Brain microvascular endothelial cell (primary cell): ENCODE measurements around the gene PSPC1.
"Not testable (repeated sequence)": the region's sequence is repeated elsewhere in the genome, so short reads cannot be mapped to it uniquely, and the experiment has no call there.

Source experiments
- DNase-seq: peaks from one replicate; pipeline ENCODE4 v3.0.0-alpha.2; 2020
- H3K27ac ChIP-seq: fragments of 250-450 bp; sonication (Bioruptor Pico); 2 replicates; pipeline ENCODE4 v1.5.1; 2020; ENCODE audit warnings: mild to moderate bottlenecking, moderate library complexity
- H3K27me3 ChIP-seq: fragments of 250-450 bp; sonication (Bioruptor Pico); replicated peaks from 2 replicates; pipeline ENCODE4 v1.5.1; 2020; ENCODE audit warnings: mild to moderate bottlenecking
- H3K36me3 ChIP-seq: fragments of 250-450 bp; sonication (Bioruptor Pico); replicated peaks from 2 replicates; pipeline ENCODE4 v1.5.1; 2020; ENCODE audit warnings: mild to moderate bottlenecking
- H3K4me3 ChIP-seq: 2 replicates; pipeline ENCODE4 v1.5.1; 2011; ENCODE audit warnings: low read depth, mild to moderate bottlenecking, control low read depth, low read length, moderate library complexity
- in situ Hi-C: cut with HindIII; loops from 2 replicates; pipeline ENCODE4 v1.10.0; 2017; ENCODE audit warnings: low sequenced_read_pairs, low pct_ligation_motif_present
- TF ChIP-seq, protein P1 (sequence below): IDR thresholded peaks from 2 replicates; pipeline ENCODE4 v1.5.1; 2011; ENCODE audit warnings: low read depth, mild to moderate bottlenecking, moderate library complexity, low read length, control low read depth, inconsistent platforms; ENCODE audit errors: missing control alignments

Gene PSPC1

DNA sequence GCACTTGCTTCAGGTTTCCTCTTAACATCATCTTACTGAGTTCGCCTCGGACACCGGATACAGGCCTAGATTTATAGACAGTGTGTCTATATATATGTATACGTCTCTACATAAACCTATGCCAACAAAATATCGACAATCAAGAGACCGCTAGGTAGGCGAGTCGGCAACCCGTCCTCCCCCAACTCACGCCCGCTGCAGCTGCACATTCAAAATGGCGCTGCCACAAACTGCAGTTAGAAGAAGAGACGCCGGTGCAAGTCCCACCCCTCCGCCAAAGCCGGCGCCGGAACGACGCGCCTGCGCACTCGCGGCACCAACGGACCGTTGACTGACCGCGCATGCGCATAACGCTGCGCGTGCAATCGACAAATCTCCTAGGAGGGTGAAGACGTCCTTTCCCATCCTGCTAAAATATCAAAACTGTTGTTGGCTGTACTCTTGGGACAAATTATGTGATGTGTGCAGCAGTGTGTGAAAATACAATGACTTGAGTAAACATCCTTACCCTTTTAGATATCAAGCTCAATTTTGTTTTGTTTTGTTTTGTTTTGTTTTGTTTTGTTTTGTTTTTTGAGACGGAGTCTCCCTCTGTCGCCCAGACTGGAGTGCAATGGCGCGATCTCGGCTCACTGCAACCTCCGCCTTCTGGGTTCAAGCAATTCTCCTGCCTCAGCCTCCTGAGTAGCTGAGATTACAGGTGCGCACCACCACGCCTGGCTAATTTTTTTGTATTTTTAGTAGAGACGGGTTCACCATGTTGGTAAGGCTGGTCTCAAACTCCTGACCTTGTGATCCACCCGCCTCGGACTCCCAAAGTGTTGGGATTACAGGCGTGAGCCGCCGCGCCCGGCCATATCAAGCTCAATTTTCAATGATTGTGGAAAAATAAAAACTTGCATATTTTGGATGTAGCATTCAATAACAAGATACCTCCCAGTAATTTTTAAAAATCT lies at the start of gene PSPC1:
PSPC1 (minus strand) TSS at position 219 of the 956 bp plus-strand sequence; CDS start at position 31, 188 bp downstream.
- Histone ChIP-seq H3K27ac (peak within 1 kb of the TSS; percentile 81), H3K4me3 (peak within 1 kb of the TSS; percentile 96)
- in situ Hi-C loops, H3K27me3 ChIP-seq, H3K36me3 ChIP-seq: not testable (repeated sequence)
- DNase-seq, result peak; percentile 90

GRCh38 chr13:19822673-19823072 lies 39.9 kb upstream of the PSPC1 start:
- Histone ChIP-seq H3K36me3 (peaks cover 22% of the 10 kb centered on the region), H3K27me3 (no peaks in the 10 kb centered on the region), H3K27ac (no peak overlapping the region), H3K4me3 (no peak overlapping the region)
- TF ChIP-seq, protein P1, sequence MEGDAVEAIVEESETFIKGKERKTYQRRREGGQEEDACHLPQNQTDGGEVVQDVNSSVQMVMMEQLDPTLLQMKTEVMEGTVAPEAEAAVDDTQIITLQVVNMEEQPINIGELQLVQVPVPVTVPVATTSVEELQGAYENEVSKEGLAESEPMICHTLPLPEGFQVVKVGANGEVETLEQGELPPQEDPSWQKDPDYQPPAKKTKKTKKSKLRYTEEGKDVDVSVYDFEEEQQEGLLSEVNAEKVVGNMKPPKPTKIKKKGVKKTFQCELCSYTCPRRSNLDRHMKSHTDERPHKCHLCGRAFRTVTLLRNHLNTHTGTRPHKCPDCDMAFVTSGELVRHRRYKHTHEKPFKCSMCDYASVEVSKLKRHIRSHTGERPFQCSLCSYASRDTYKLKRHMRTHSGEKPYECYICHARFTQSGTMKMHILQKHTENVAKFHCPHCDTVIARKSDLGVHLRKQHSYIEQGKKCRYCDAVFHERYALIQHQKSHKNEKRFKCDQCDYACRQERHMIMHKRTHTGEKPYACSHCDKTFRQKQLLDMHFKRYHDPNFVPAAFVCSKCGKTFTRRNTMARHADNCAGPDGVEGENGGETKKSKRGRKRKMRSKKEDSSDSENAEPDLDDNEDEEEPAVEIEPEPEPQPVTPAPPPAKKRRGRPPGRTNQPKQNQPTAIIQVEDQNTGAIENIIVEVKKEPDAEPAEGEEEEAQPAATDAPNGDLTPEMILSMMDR, result no peak
- in situ Hi-C loops, result no loop called here
- no peak for DNase-seq

DNA sequence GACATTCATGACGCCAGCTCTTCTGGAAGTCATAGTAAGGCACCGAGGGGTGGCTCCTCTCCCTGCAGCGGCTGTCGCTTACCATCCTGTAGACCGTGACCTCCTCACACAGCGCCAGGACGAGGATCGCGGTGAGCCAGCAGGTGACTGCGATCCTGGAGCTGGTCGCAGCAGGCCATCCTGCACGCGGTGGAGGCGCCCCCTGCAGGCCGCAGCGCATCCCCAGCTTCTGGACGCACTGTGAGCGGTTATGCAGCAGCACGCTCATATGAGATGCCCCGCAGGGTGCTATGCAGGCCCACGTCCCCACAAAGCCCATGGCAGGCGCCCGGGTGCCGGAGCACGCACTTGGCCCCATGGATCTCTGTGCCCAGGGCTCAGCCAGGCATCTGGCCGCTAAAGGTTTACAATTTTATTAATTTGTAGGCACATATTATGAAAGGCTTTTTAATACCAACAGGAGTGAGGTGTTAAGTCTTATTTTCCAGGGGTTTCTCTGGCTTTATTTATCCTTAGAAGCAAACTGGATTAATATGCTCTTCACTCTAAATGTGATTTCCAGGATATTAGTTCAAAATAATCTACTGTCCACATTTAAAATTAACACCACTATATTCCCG lies 35.6 kb upstream of the PSPC1 start:
- peaks cover 10% of the 10 kb centered on the region for H3K36me3 ChIP-seq
- H3K27ac ChIP-seq, result no peak overlapping the region
- no peaks in the 10 kb centered on the region for H3K27me3 ChIP-seq
- peak; percentile 8 for DNase-seq
- TF ChIP-seq, protein P1, result peak; percentile 75
- in situ Hi-C loops, result no loop called here
- no peak overlapping the region for H3K4me3 ChIP-seq

DNA sequence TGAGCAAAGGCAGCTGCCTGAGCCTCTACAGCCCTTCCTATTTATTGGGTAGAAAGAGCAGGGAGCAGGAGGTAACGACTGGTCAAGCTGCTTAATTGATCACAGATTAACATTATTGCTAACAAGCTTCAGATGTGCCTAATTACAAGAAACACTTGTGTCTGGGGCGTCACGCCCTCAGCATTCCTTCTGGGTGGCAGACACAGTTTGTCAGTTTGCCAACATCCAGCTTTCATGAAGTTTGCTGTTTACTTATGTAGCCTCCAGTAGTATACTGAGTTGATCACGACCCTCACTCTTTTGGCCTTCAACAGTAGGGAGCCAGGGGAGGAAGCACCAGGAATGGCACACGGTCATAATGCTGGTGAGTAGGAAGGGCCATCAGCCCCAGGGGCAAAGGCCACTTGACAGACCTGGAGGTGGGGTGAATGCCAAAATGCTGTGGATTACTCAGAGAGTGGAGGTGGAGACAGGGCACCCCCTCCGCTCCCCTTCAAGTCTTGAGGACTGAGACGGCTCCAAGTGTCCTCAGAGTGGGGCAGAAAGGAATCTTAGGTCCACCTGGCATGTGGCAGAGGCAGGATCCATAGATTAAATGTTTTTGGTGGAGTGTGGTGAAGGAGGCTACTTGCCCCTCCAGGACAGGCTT lies 34.9 kb upstream of the PSPC1 start:
- H3K36me3 ChIP-seq, result peaks cover 8% of the 10 kb centered on the region
- H3K27ac ChIP-seq, result no peak overlapping the region
- H3K27me3 ChIP-seq, result no peaks in the 10 kb centered on the region
- no peak for DNase-seq
- in situ Hi-C loops, result no loop called here
- no peak overlapping the region for H3K4me3 ChIP-seq
- TF ChIP-seq, protein P1, result no peak

- Histone ChIP-seq H3K36me3 (peaks cover 5% of the 10 kb centered on the region), H3K27ac (no peak overlapping the region), H3K27me3 (no peaks in the 10 kb centered on the region), H3K4me3 (no peak overlapping the region)
- in situ Hi-C loops, result no loop called here
- no peak for DNase-seq
- TF ChIP-seq, protein P1, result no peak
Observed at GRCh38 chr13:19817106-19817505, 34.4 kb upstream of the PSPC1 start.

GRCh38 chr13:19815842-19816241 lies 33.1 kb upstream of the PSPC1 start:
- H3K36me3 ChIP-seq, in situ Hi-C loops, H3K4me3 ChIP-seq, DNase-seq, H3K27me3 ChIP-seq, H3K27ac ChIP-seq: not testable (repeated sequence)
